ENCODE measurements around the gene ZNF221. TPM values are rescaled to one million over a fixed set of nuclear protein-coding genes. Genes with fewer than 3 reads are reported as not detected.

Gene ZNF221
- total and polyA plus RNA-seq, 7 donors = 0.60 to 6.8 (median 3.6) TPM; not detected in 1

GRCh38 chr19:43906774-43907173 lies 44.3 kb upstream of the ZNF221 start:
- TF ChIP-seq, protein P1, sequence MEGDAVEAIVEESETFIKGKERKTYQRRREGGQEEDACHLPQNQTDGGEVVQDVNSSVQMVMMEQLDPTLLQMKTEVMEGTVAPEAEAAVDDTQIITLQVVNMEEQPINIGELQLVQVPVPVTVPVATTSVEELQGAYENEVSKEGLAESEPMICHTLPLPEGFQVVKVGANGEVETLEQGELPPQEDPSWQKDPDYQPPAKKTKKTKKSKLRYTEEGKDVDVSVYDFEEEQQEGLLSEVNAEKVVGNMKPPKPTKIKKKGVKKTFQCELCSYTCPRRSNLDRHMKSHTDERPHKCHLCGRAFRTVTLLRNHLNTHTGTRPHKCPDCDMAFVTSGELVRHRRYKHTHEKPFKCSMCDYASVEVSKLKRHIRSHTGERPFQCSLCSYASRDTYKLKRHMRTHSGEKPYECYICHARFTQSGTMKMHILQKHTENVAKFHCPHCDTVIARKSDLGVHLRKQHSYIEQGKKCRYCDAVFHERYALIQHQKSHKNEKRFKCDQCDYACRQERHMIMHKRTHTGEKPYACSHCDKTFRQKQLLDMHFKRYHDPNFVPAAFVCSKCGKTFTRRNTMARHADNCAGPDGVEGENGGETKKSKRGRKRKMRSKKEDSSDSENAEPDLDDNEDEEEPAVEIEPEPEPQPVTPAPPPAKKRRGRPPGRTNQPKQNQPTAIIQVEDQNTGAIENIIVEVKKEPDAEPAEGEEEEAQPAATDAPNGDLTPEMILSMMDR (IDR thresholded peaks at IDR 0.05) = no peak
- TF ChIP-seq POLR2A (IDR thresholded peaks at IDR 0.05) (no peak), EP300 (IDR thresholded peaks at IDR 0.05) (no peak), POLR2AphosphoS5 (IDR thresholded peaks at IDR 0.05) (no peak)
- Histone ChIP-seq H3K4me1 (peaks cover 0 to 5% (median 0%) of the 10 kb centered on the region in 4 donors), H3K4me3 (no peak overlapping the region), H3K36me3 (no peaks in the 10 kb centered on the region), H3K27me3 (no peaks in the 10 kb centered on the region), H3K9me3 (peaks cover 16 to 43% (median 35%) of the 10 kb centered on the region in 4 donors), H3K27ac (no peak overlapping the region)
- no peak for DNase-seq
- intact Hi-C loops (cut with DNase I) = no loop called here
- WGBS, 2 donors = 95 to 96% methylated on average over 2 of the region's 2 CpGs

DNA sequence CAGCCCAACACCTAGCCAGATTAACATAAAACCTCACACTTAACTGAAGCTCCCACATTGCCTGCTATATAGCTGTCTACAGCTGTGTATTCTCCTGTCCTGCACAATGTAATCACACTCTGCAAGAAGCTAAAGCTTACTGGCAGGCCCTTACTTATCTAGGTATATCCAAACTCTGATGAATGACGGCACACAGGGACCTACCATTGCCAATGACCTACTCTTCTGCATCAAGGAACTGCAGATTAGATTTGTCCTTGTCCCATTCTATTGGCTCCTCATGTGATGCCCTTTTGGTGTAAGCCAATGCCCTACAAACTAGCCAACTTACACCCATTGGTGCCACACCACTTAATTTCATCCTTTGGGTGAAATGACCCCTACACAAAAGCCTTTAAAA lies 42.4 kb upstream of the ZNF221 start:
- Histone ChIP-seq H3K27ac (no peak overlapping the region), H3K9me3 (peaks cover 33 to 58% (median 48%) of the 10 kb centered on the region in 4 donors), H3K4me3 (no peak overlapping the region), H3K4me1 (no peaks in the 10 kb centered on the region), H3K36me3 (peaks cover 0 to 8% (median 6%) of the 10 kb centered on the region in 4 donors), H3K27me3 (no peaks in the 10 kb centered on the region)
- intact Hi-C loops (cut with DNase I) = no loop called here
- TF ChIP-seq POLR2A (IDR thresholded peaks at IDR 0.05) = no peak
- TF ChIP-seq EP300 (IDR thresholded peaks at IDR 0.05) = no peak
- TF ChIP-seq POLR2AphosphoS5 (IDR thresholded peaks at IDR 0.05) = no peak
- TF ChIP-seq, protein P1 (IDR thresholded peaks at IDR 0.05) = no peak
- no peak for DNase-seq
- 95 to 96% methylated on average over 1 of the region's 1 CpG for WGBS, 2 donors

- no peak for TF ChIP-seq POLR2A (IDR thresholded peaks at IDR 0.05)
- Histone ChIP-seq H3K9me3 (peaks cover 51 to 81% (median 64%) of the 10 kb centered on the region in 4 donors), H3K4me1 (no peaks in the 10 kb centered on the region), H3K27me3 (no peaks in the 10 kb centered on the region), H3K4me3 (no peak overlapping the region), H3K36me3 (peaks cover 18 to 31% (median 28%) of the 10 kb centered on the region in 4 donors), H3K27ac (no peak overlapping the region)
- intact Hi-C loops (cut with DNase I) = no loop called here
- DNase-seq = no peak
These were observed 40.1 kb upstream of the ZNF221 start for GRCh38 chr19:43910884-43911283.

- Histone ChIP-seq H3K36me3 (peaks cover 42 to 56% (median 53%) of the 10 kb centered on the region in 4 donors), H3K9me3 (peaks cover 59 to 82% (median 73%) of the 10 kb centered on the region in 4 donors), H3K4me1 (no peaks in the 10 kb centered on the region), H3K27me3 (no peaks in the 10 kb centered on the region), H3K4me3 (no peak overlapping the region), H3K27ac (no peak overlapping the region)
- WGBS, 2 donors = 97% methylated on average over 7 of the region's 7 CpGs
- intact Hi-C loops (cut with DNase I) = no loop called here
- no peak for TF ChIP-seq POLR2AphosphoS5 (IDR thresholded peaks at IDR 0.05)
- TF ChIP-seq EP300 (IDR thresholded peaks at IDR 0.05) = no peak
- no peak for TF ChIP-seq POLR2A (IDR thresholded peaks at IDR 0.05)
- TF ChIP-seq, protein P1 (IDR thresholded peaks at IDR 0.05) = no peak
- DNase-seq = no peak
These were observed 37.6 kb upstream of the ZNF221 start for GRCh38 chr19:43913383-43913782.

DNA sequence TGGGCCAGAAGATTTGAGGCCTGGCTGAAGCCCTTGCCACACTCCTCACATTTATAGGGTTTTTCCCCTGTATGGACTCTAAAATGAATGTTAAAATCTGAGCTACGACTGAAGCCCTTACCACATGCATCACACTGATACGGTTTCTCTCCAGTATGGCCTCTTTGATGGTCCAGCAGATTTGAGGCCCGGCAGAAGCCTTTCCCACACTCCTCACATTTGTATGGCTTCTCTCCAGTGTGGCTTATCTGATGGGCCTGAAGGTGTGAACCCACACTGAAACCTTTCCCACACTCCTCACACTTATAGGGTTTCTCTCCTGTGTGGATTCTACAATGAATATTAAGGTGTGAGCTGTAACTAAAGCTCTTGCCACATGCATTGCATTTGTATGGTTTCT lies 37.0 kb upstream of the ZNF221 start:
- Histone ChIP-seq H3K4me3 (no peak overlapping the region), H3K4me1 (no peaks in the 10 kb centered on the region), H3K36me3 (peaks cover 49 to 62% (median 59%) of the 10 kb centered on the region in 4 donors), H3K9me3 (peaks cover 59 to 83% (median 71%) of the 10 kb centered on the region in 4 donors), H3K27me3 (no peaks in the 10 kb centered on the region), H3K27ac (no peak overlapping the region)
- TF ChIP-seq EP300 (IDR thresholded peaks at IDR 0.05) = no peak
- TF ChIP-seq POLR2A (IDR thresholded peaks at IDR 0.05) = no peak
- no peak for TF ChIP-seq POLR2AphosphoS5 (IDR thresholded peaks at IDR 0.05)
- TF ChIP-seq, protein P1 (IDR thresholded peaks at IDR 0.05) = no peak
- 79 to 99% methylated on average over 3 of the region's 3 CpGs for WGBS, 2 donors
- DNase-seq = no peak
- intact Hi-C loops (cut with DNase I) = no loop called here
